Posterior vena cava (tissue), 2 donors: ENCODE data around the gene TNFRSF1B. TPM values are rescaled to one million over a fixed set of nuclear protein-coding genes. Genes with fewer than 3 reads are reported as not detected.

Experiments
- DNase-seq: peaks from one replicate; pipeline ENCODE4 v3.0.0-alpha.2; 2020; ENCODE audit warnings: low spot score
- intact Hi-C, 2 donors: fragments of 100-400 bp; cut with DNase I; formaldehyde crosslinking; loops; one replicate each; pipeline versions ENCODE4 v1.14.1 to v1.14.2; 2022 to 2023
- long read RNA-seq, 2 donors: library from polyadenylated mRNA; unstranded; transcript quantifications; one replicate each; pipeline ENCODE4 v2.0.0, GENCODE V29; 2020 to 2021
- total RNA-seq, 2 donors: library from RNA; stranded (reverse); fragmentation: NEBNext Ultra II Directional; extraction: Animal tissue kit (Norgen Biotek cat#: 25700); gene quantifications; one replicate each; pipeline ENCODE4 v1.2.1, GENCODE V29; 2021
- donor health status: DM: yes; HTN: yes; CAD: no.
- donor health status: DM: yes; HTN: yes; CAD: no.

TNFRSF1B gene
- 10 to 100 TPM; 37.6 to 38.1 TPM for total RNA-seq
- long read RNA-seq, donor 1, transcript TNFRSF1B-201 (10 exons, 3,683 nt): major isoform, 5 of 24 reads
- long read RNA-seq, donor 1, partial matches to known transcripts: 4 of 24 reads
- long read RNA-seq, donor 1, other reads (novel, unspliced or antisense): 15 of 24 reads
- long read RNA-seq, donor 2, transcript TNFRSF1B-201 (10 exons, 3,683 nt): major isoform, 95 of 140 reads
- long read RNA-seq, donor 2, partial matches to known transcripts: 33 of 140 reads
- long read RNA-seq, donor 2, other reads (novel, unspliced or antisense): 12 of 140 reads

DNA sequence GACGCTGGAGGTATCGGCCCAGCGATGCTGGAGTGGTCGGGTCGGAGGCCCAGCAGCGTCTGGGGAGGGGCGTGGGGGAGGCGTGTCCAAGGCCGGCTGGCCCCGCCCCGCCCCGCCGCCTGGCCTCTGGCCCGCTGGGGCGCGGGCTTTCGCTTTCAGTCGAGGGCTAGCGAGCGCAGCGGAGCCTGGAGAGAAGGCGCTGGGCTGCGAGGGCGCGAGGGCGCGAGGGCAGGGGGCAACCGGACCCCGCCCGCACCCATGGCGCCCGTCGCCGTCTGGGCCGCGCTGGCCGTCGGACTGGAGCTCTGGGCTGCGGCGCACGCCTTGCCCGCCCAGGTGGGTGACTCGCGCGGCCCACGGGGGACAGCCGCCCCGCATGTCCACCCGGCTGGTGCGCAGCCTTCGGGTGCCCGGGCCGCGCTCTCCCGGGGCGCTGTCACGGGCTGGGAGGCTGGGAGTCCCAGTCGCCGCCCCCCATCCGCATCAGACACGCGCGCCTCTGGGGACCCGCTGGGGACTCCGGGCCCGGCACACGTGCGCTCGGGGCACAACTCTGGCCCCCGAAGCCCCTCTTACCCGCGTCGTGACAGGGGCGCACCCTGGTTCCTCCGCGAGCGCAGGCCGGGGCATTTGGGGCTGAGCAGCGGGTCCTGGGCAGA, at the start of gene TNFRSF1B:
Gene TNFRSF1B, plus strand, starts transcription at position 158 of the 659 bp plus-strand sequence. Its CDS starts 101 bp downstream, at position 259.
- intact Hi-C loops: no loop called here
- peak; percentile 92 for DNase-seq

DNA sequence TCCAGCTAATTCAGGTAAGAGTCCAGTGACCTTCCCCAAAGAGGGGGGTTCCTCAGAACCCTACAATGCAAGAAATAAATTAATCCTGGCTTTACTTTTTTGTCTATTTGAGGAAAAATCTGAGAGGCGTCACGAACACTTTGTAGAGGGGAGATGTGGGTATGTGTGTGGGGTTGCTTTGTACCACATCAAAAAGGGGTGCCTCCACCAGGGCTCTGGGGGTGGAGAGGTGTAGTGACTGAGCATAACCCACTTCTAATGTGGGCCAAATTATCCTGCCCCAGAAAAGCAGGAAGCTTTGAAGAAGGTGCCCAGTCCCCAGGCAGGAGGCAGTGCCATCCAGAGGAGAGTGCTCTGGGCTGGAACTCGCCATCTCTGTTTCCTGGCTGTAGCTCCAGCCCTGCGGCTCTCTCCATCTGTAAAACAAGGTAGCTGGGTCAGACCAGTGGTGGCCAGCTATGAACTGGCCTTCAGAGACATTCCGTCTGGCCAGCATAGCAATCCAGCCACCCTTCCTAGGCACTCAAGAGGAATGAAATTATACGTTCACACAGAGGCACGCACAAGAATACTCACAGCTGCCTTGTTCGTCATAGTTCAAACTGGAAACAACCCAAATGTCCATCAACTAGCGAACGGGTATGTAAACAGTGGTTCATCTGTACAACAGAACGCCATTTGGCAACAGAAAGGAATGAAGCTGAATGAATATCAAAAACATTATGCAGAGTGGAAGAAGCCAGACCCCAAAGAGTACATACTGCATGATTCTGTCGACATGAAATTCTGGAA, 45.4 kb upstream of the TNFRSF1B start:
- intact Hi-C loops: no loop called here
- DNase-seq: peak; percentile 67

- no peak for DNase-seq
- intact Hi-C loops: no loop called here
These were observed 43.6 kb upstream of the TNFRSF1B start for GRCh38 chr1:12123172-12123571.

DNA sequence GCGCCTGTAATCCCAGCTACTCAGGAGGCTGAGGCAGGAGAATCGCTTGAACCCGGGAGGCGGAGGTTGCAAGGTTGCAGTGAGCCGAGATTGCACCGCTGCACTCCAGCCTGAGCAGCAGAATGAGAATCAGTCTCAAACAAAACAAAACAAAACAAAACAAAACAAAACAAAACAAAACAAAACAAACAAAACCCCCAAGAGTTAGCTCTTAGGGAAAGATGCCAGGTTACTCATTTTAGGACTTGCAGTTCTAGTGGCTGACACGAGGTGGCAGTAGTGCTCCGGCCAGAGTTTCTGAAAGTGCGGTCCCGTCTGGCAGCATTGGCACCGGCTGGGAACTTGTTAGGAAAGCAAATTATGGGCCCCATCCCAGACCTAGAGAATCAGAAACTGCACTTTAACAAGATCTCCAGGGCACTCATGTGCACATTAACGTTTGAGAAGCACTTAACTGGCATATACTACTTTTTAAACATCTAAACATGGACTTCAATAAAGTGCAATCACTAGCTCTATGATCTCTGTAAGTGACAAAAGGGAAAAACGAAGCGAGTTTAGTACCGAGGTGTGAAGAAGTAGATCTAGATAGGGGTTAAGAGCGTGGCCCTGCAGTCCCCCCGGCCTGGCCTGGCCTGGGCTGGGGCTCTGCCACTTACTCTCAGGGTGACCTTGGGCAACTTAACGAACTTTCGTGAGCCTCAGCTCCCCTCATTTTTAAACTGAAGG, 41.9 kb upstream of the TNFRSF1B start:
- peak; percentile 93 for DNase-seq
- intact Hi-C loops: loop anchor here (2.0 to 5.0 kb wide), 2 partner anchors 82 to 84 kb away; no protein-coding TSS in a partner anchor

DNA sequence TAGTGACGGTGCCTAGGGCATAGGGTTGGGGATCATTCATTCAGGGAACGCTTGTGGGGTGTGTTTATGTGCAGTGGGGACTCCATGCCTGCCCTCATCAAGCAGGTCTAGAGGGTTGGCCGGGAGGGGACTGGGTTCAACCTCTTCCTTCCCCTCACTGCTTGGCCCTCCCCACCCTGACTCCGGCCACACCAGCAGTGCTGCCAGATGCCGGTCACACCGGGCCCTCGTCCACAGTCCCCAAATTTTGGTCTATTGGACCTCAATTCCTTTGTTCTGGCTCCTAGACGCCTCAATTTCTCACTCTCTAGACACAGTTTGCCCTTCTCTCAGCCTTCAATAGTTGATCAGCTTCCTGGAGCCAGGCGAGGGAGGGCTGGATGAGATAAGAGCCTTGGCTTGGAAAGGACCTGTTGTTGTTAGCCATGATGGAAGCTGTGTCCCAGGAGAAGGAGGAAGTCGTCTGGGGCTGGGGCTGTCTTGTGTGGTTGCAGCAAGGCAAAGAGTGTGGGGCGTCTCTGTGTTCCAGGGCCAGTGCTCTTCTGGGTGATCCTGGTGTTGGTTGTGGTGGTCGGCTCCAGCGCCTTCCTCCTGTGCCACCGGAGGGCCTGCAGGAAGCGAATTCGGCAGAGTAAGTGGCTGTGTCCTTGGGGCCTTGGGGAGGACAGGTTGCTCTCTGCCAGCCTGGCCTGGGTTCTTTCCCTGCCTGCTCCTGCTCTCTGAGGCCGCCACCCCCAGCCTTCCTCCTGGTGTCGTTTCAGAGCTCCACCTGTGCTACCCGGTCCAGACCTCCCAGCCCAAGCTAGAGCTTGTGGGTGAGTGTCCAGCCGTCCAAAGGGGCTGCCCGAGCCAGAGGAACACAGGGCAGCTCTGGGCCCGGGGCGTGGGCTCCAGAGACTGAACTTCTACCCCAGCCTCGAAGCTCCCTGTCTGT, 41.1 kb upstream of the TNFRSF1B start:
- intact Hi-C loops: loop anchor here (2.0 to 5.0 kb wide), 2 partner anchors 82 to 83 kb away; no protein-coding TSS in a partner anchor
- DNase-seq: no peak

- DNase-seq: no peak
- intact Hi-C loops: loop anchor here in 1 of 2 donors (5.0 kb wide), 1 partner anchor 81 kb away; no protein-coding TSS in a partner anchor
These were observed 40.0 kb upstream of the TNFRSF1B start for GRCh38 chr1:12126781-12127180.

DNA sequence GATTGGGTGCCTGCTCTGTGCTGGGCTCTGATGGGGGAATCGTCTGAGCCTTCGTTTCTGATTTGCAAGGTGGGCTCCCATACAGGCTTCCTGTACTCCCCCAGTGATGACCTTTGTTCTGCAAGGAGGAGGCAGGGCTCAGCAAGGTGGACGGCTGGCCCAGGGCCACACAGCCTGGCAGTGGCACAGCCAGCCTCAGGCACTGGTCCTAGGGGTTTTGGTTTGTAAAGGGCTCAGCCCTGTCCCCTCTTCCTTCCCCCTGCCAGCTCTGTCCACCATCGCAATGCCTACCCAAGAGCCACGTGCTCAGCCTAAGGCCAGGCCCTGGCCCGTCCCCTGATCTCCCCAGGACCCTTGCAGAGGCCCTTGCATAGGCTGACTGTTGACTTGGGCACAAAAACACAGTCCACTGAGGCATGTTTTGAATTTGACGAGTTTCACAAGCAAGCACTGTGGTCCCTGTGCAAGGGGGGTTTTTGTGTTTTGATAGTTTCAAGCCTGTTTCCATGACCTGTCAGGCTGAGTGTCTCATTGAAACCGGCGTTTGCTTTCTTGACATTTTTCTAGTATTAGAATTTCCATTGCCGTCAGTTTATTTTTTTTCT, 39.5 kb upstream of the TNFRSF1B start:
- no peak for DNase-seq
- intact Hi-C loops: loop anchor here in 1 of 2 donors (5.0 kb wide), 1 partner anchor 80 kb away; no protein-coding TSS in a partner anchor

GRCh38 chr1:12128120-12128519, 38.7 kb upstream of the TNFRSF1B start:
- DNase-seq: no peak
- intact Hi-C loops: loop anchor here in 1 of 2 donors (5.0 kb wide), 1 partner anchor 79 kb away; no protein-coding TSS in a partner anchor

DNA sequence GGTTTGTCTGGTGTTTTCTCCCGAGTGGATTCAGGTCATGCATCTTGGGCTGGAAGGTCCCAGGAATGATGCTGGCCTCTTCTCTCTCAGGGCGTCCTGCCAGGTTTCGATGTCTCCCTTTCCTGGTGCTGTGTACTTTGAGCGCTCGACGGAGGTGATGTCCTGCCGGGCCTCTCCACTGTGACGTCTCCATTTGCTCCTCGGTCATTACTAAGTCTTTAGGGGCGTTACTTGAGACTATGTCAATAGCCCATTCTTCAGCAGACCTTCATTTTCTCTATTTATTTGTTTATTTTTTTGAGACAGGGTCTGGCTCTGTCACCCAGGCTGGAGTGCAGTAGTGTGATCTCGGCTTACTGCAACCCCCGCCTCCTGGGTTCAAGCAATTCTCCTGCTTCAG, 37.2 kb upstream of the TNFRSF1B start:
- intact Hi-C loops: loop anchor here in 1 of 2 donors (5.0 kb wide), 1 partner anchor 78 kb away; no protein-coding TSS in a partner anchor
- no peak for DNase-seq

GRCh38 chr1:12130466-12131130, 36.2 kb upstream of the TNFRSF1B start:
- DNase-seq: no peak
- intact Hi-C loops: no loop called here

GRCh38 chr1:12132078-12132477, 34.7 kb upstream of the TNFRSF1B start:
- no peak for DNase-seq
- intact Hi-C loops: no loop called here

- DNase-seq: peak; percentile 70
- intact Hi-C loops: no loop called here
These were observed 32.1 kb upstream of the TNFRSF1B start for GRCh38 chr1:12134716-12135115.

- intact Hi-C loops: no loop called here
- no peak for DNase-seq
These were observed 31.2 kb upstream of the TNFRSF1B start for GRCh38 chr1:12135612-12136011.

DNA sequence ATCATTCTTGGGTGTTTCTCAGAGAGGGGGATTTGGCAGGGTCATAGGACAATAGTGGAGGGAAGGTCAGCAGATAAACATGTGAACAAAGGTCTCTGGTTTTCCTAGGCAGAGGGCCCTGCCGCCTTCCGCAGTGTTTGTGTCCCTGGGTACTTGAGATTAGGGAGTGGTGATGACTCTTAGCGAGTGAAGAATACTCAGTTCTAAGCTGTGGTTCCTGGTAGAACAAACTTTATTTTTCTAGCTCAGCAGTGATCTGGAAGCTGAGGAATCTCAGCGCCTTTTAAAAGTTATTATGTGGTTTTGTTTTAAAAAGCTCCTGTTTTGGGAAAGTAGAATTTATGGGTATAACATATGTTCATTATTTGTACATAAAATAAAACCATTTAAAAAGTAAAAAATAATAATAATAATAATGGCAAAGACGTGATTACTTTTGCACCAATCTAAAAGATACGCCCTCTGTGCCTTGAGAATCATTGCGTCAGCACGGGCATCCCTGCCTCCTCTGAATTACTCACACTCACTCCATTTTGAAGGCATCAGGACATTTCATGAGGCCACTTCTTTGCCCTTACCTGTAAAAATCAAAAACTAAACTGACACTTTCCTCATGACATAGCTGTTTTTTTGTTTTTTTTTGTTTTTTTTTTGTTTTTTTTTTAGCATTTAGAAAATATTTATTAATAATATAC, 29.7 kb upstream of the TNFRSF1B start:
- no peak for DNase-seq

GRCh38 chr1:12138196-12139168, 28.3 kb upstream of the TNFRSF1B start:
- DNase-seq: no peak
- intact Hi-C loops: no loop called here

More for the DNA sequence above, 29.7 kb upstream of the TNFRSF1B start:
- intact Hi-C loops: no loop called here
